K562 (cell line): Measurements from ENCODE around the gene PSD4. TPM values are rescaled to one million over a fixed set of nuclear protein-coding genes. Genes with fewer than 3 reads are reported as not detected.

ENCODE experiments used
- EP300 ChIP-seq: IDR thresholded peaks from 2 replicates; pipeline ENCODE4 v1.6.1; 2012; ENCODE audit warnings: low read length, improper control_type of control experiment
- PRDM10 ChIP-seq: fragments of 450-650 bp; IDR thresholded peaks from 2 replicates; pipeline ENCODE4 v1.6.1; 2018; ENCODE audit not compliant: partially characterized antibody
- TFAP4 ChIP-seq: sonication (generic); formaldehyde crosslinking; IDR thresholded peaks from 2 replicates; pipeline ENCODE4 v1.8.0; 2022; ENCODE audit warnings: missing genetic modification reagents, mild to moderate bottlenecking, moderate library complexity, borderline replicate concordance
- ZNF398 ChIP-seq: fragments of 250-450 bp; sonication (Bioruptor Pico); IDR thresholded peaks from 2 replicates; pipeline ENCODE4 v1.8.0; 2021; ENCODE audit warnings: moderate library complexity, mild to moderate bottlenecking, inconsistent platforms
- ZNF518B ChIP-seq: fragments of 250-450 bp; sonication (Bioruptor Pico); IDR thresholded peaks from 2 replicates; pipeline ENCODE4 v1.5.0; 2021; ENCODE audit warnings: mild to moderate bottlenecking, moderate library complexity
- ZNF655 ChIP-seq: fragments of 250-450 bp; sonication (Bioruptor Pico); IDR thresholded peaks from 2 replicates; pipeline ENCODE4 v1.5.0; 2021
- ZNF740 ChIP-seq, 3 experiments: fragments of 200-800 bp in 1 of 3; sonication (Bioruptor generic) in 1 of 3; sonication (generic) in 1 of 3; formaldehyde crosslinking in 1 of 3; IDR thresholded peaks; 2 replicates each; pipeline versions ENCODE4 v1.6.1 to v1.8.0; 2016 to 2022; ENCODE audit warnings: mild to moderate bottlenecking in 2 of 3, missing compliant biosample characterization in 2 of 3, missing genetic modification characterization in 2 of 3, missing genetic modification reagents in 1 of 3
- polyA plus RNA-seq, 8 experiments: library from polyadenylated mRNA; depleted of rRNA in 4 of 8; stranded (reverse) in 5 of 8; unstranded in 3 of 8; fragments of >200 nt; fragmentation: Nextera tagmentation in 2 of 8; fragmentation: Illumina TruSeq in 1 of 8; extraction: Ambion mirVana in 2 of 8; extraction: Trizol in 1 of 8; gene quantifications; 2 replicates each; pipeline versions ENCODE4 v1.2.1 to v1.2.3, GENCODE V29; 2011 to 2014; ENCODE audit warnings: inconsistent platforms in 1 of 8, missing spikeins in 1 of 8
- total RNA-seq, 7 experiments: library from RNA; depleted of rRNA in 6 of 7; stranded (reverse); fragments of >200 nt in 6 of 7; fragmentation: Illumina TruSeq in 2 of 7; extraction: Trizol in 2 of 7; gene quantifications; 2 replicates each; pipeline versions ENCODE4 v1.2.1 to v1.2.3, GENCODE V29; 2011 to 2021; ENCODE audit warnings: low replicate concordance in 1 of 7

Gene PSD4
- total and polyA plus RNA-seq, 9 of the 15 experiments (the other 6 are each of a cell fraction or from before 2014, with no cell fraction given): 0.46 to 54.0 (median 20.8) TPM

- TF ChIP-seq ZNF518B: no peak
- TF ChIP-seq EP300: no peak
- no peak for TF ChIP-seq ZNF740 (CRISPR knock-in tag; IDR thresholded peaks at IDR 0.05)
- TF ChIP-seq ZNF740 (tag; IDR thresholded peaks at IDR 0.05): no peak
- TF ChIP-seq ZNF655: no peak
- TF ChIP-seq ZNF398 (CRISPR knock-in tag): no peak
- no peak for TF ChIP-seq TFAP4
- TF ChIP-seq PRDM10: no peak
These were observed 45.9 kb upstream of the PSD4 start (continued) for GRCh38 chr2:113127646-113128570.
